Endothelial cell of umbilical vein (primary cell): ENCODE results near the gene CDC45. TPM values are rescaled to one million over a fixed set of nuclear protein-coding genes. Genes with fewer than 3 reads are reported as not detected.

Experiments
- BruUV-seq: library from RNA; stranded (reverse); fragments of 400-500 nt; replicated peaks from 2 replicates; lab custom pipeline; 2021; lab: Mats Ljungman, UMichigan
- CTCF ChIA-PET: fragments of 300-600, 350-600 bp; sonication (Branson Sonifier 250); formaldehyde crosslinking; loops from one replicate; lab custom pipeline; 2021; ENCODE audit warnings: antibody characterized with exemption, inconsistent platforms; lab: Charles Lee
- POLR2A ChIA-PET: fragments of 300-600, 350-600 bp; sonication (Branson Sonifier 250); formaldehyde crosslinking; loops from one replicate; lab custom pipeline; 2021; ENCODE audit warnings: antibody characterized with exemption, inconsistent platforms; lab: Charles Lee
- DNase-seq: peaks from one replicate; pipeline ENCODE4 v3.0.0-alpha.2; 2011; ENCODE audit warnings: low read depth, low spot score
- FAIRE-seq: peaks from 2 replicates; lab custom pipeline; 2011; peaks lifted over from hg19 to GRCh38; lab: Jason Lieb, UNC
- H2AFZ ChIP-seq: 2 replicates; pipeline ENCODE4 v1.6.0; 2012; ENCODE audit warnings: low read depth, low read length, control low read depth, inconsistent platforms
- H3K27ac ChIP-seq: 2 replicates; pipeline ENCODE4 v1.5.1; 2011; ENCODE audit warnings: low read depth, mild to moderate bottlenecking, control low read depth, low read length, moderate library complexity; ENCODE audit not compliant: insufficient read depth
- H3K27me3 ChIP-seq, 2 experiments: 2 replicates each; pipeline versions ENCODE4 v1.6.0 to v1.6.1; 2011; ENCODE audit warnings: low read length in 2 of 2, mixed read lengths in 1 of 2; ENCODE audit not compliant: control insufficient read depth in 2 of 2, insufficient read depth in 2 of 2
- H3K36me3 ChIP-seq, 2 experiments: 2 replicates in 1 of 2; 3 replicates in 1 of 2; pipeline ENCODE4 v1.5.1; 2011; ENCODE audit warnings: low read length in 2 of 2, mild to moderate bottlenecking in 1 of 2, moderate library complexity in 1 of 2; ENCODE audit not compliant: control insufficient read depth in 2 of 2, insufficient read depth in 2 of 2; ENCODE audit errors: extremely low read depth in 1 of 2
- H3K4me1 ChIP-seq: 3 replicates; pipeline ENCODE4 v1.5.1; 2011; ENCODE audit warnings: mild to moderate bottlenecking, low read length; ENCODE audit not compliant: control insufficient read depth, insufficient read depth; ENCODE audit errors: extremely low read depth
- H3K4me2 ChIP-seq: 2 replicates; pipeline ENCODE4 v1.6.1; 2011; ENCODE audit warnings: low read length, control low read depth, mixed read lengths; ENCODE audit not compliant: insufficient read depth
- H3K4me3 ChIP-seq, 3 experiments: fragments of 200-600 bp in 1 of 3; sonication (generic), shearing (Covaris generic) in 1 of 3; replicated peaks in 1 of 3; 2 replicates each; pipeline ENCODE4 v1.5.1; 2011 to 2016; ENCODE audit warnings: control low read depth in 3 of 3, low read length in 3 of 3, mild to moderate bottlenecking in 2 of 3, inconsistent platforms in 1 of 3, low read depth in 1 of 3, moderate library complexity in 1 of 3; ENCODE audit not compliant: insufficient read depth in 1 of 3
- H3K79me2 ChIP-seq: 2 replicates; pipeline ENCODE4 v1.6.0; 2012; ENCODE audit warnings: low read length, inconsistent platforms; ENCODE audit not compliant: control insufficient read depth, insufficient read depth
- H3K9ac ChIP-seq: replicated peaks from 2 replicates; pipeline ENCODE3; 2011; ENCODE audit warnings: low read length, control low read depth; ENCODE audit not compliant: insufficient read depth; ENCODE audit errors: extremely low read depth
- H3K9me1 ChIP-seq: replicated peaks from 3 replicates; pipeline ENCODE4 v1.6.0; 2011; ENCODE audit warnings: mild to moderate bottlenecking, low read length; ENCODE audit not compliant: control insufficient read depth, insufficient read depth; ENCODE audit errors: extremely low read depth
- H3K9me3 ChIP-seq: replicated peaks from 2 replicates; pipeline ENCODE4 v1.5.1; 2012; ENCODE audit warnings: low read length, inconsistent platforms; ENCODE audit not compliant: control insufficient read depth, insufficient read depth
- H4K20me1 ChIP-seq: replicated peaks from 2 replicates; pipeline ENCODE3; 2011; ENCODE audit warnings: mild to moderate bottlenecking, low read length; ENCODE audit not compliant: control insufficient read depth, insufficient read depth; ENCODE audit errors: extremely low read depth
- CTCF ChIP-seq, 2 donors: IDR thresholded peaks; 1 replicate in 1 of 2; 2 replicates in 1 of 2; pipeline ENCODE4 v1.5.1; 2011; ENCODE audit warnings: low read length in 2 of 2, mild to moderate bottlenecking in 2 of 2, moderate library complexity in 2 of 2, control low read depth in 1 of 2, inconsistent platforms in 1 of 2, low read depth in 1 of 2; ENCODE audit not compliant: insufficient read depth in 1 of 2; ENCODE audit errors: extremely low read depth in 1 of 2
- EZH2 ChIP-seq: IDR thresholded peaks from 2 replicates; pipeline ENCODE4 v1.6.1; 2012; ENCODE audit warnings: borderline replicate concordance, low read depth, mild to moderate bottlenecking, moderate library complexity, low read length, inconsistent platforms; ENCODE audit not compliant: severe bottlenecking
- FOS ChIP-seq: IDR thresholded peaks from 2 replicates; pipeline ENCODE4 v1.6.1; 2011; ENCODE audit warnings: mild to moderate bottlenecking, low read length, moderate library complexity, borderline replicate concordance; ENCODE audit not compliant: insufficient read depth
- GATA2 ChIP-seq: IDR thresholded peaks from 2 replicates; pipeline ENCODE4 v1.7.0; 2011; ENCODE audit warnings: low read depth, mild to moderate bottlenecking, moderate library complexity, mixed read lengths, low read length; ENCODE audit not compliant: insufficient read length, insufficient read depth
- JUN ChIP-seq: IDR thresholded peaks from 2 replicates; pipeline ENCODE4 v1.6.1; 2011; ENCODE audit warnings: borderline replicate concordance, low read depth; ENCODE audit not compliant: insufficient read length, insufficient read depth
- MAX ChIP-seq: IDR thresholded peaks from 2 replicates; pipeline ENCODE4 v1.6.1; 2011; ENCODE audit not compliant: insufficient read depth, insufficient read length
- MYC ChIP-seq: IDR thresholded peaks from one replicate; pipeline ENCODE4 v1.6.1; 2011; ENCODE audit warnings: mild to moderate bottlenecking, low read depth, low read length
- POLR2A ChIP-seq: IDR thresholded peaks from 2 replicates; pipeline ENCODE4 v1.6.1; 2012; ENCODE audit warnings: low read depth, mild to moderate bottlenecking, control low read depth, low read length
- POLR2AphosphoS5 ChIP-seq: IDR thresholded peaks from 2 replicates; pipeline ENCODE4 v1.6.1; 2012; ENCODE audit warnings: low read depth, mild to moderate bottlenecking, control low read depth, low read length, moderate library complexity; ENCODE audit not compliant: insufficient read depth
- dilution Hi-C: fragments of 300-500 bp; cut with MboI; formaldehyde crosslinking; loops from one replicate; pipeline ENCODE4 v1.15.0; 2019; ENCODE audit warnings: low sequenced_read_pairs; ENCODE audit not compliant: extremely low pct_ligation_motif_present
- intact Hi-C: fragments of 100-400 bp; cut with micrococcal nuclease; formaldehyde crosslinking; loops from one replicate; pipeline ENCODE4 v1.10.0; 2022
- polyA plus RNA-seq, 4 experiments: library from polyadenylated mRNA; depleted of rRNA in 3 of 4; stranded (reverse) in 3 of 4; unstranded in 1 of 4; fragments of >200 nt; gene quantifications; 2 replicates each; pipeline versions ENCODE4 v1.2.1 to v1.2.3, GENCODE V29; 2011 to 2012; ENCODE audit warnings: missing spikeins in 1 of 4
- total RNA-seq: library from RNA; stranded (reverse); gene quantifications from 2 replicates; pipeline ENCODE4 v1.2.3, GENCODE V29; 2021

Gene CDC45
- total and polyA plus RNA-seq, 2 donors (not counting 3 experiments of a cell fraction or from before 2014, with no cell fraction given), result 36.6 to 40.6 TPM

- DNase-seq, result no peak
- peaks cover 46 to 60% of the 10 kb centered on the region in 2 experiments for H3K36me3 ChIP-seq
- no peak overlapping the region for H2AFZ ChIP-seq
- no peaks in the 10 kb centered on the region for H3K27me3 ChIP-seq
- H3K9me1 ChIP-seq, result no peaks in the 10 kb centered on the region
- FAIRE-seq, result no peak
- ChIA-PET CTCF (interaction anchor here (4.9 kb wide), 1 partner anchor 157 kb away, joined by 38 read pairs; no protein-coding TSS in a partner anchor), POLR2A (no interaction called here)
- H3K27ac ChIP-seq, result no peak overlapping the region
- peaks cover 2% of the 10 kb centered on the region for H4K20me1 ChIP-seq
- TF ChIP-seq POLR2A (no peak), FOS (no peak), POLR2AphosphoS5 (no peak), JUN (no peak), EZH2 (no peak), MYC (no peak), GATA2 (no peak), MAX (no peak), CTCF (IDR thresholded peaks at IDR 0.05; ENCODE audit: extremely low read depth in 1 of 2, insufficient read depth in 1 of 2, low read depth in 1 of 2, low read length in 2 of 2) (no peak)
- H3K4me3 ChIP-seq, result no peak overlapping the region
- peaks cover 1% of the 10 kb centered on the region for H3K4me1 ChIP-seq
- dilution Hi-C loops (no loop called here), intact Hi-C loops (loop anchor here (10.0 kb wide), 1 partner anchor 243 kb away; the partner anchor contains the start of gene SEPTIN5)
- H3K9me3 ChIP-seq, result no peaks in the 10 kb centered on the region
- no peak overlapping the region for H3K9ac ChIP-seq
- H3K79me2 ChIP-seq, result peaks cover 39% of the 10 kb centered on the region
- no peak overlapping the region for H3K4me2 ChIP-seq
- no TSS peak for BruUV-seq
Observed at GRCh38 chr22:19472233-19472632, 7.5 kb upstream of the CDC45 start.
